Embryonic facial prominence (tissue), 1 donor: ENCODE measurements around the gene BBC3.
"Not testable (repeated sequence)": the region's sequence is repeated elsewhere in the genome, so short reads cannot be mapped to it uniquely, and the experiment has no call there.

Experiments
- DNase-seq: peaks from one replicate; pipeline ENCODE4 v3.0.0-alpha.2; 2016; ENCODE audit errors: extremely low spot score

BBC3 gene, protein sequence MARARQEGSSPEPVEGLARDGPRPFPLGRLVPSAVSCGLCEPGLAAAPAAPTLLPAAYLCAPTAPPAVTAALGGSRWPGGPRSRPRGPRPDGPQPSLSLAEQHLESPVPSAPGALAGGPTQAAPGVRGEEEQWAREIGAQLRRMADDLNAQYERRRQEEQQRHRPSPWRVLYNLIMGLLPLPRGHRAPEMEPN

DNA sequence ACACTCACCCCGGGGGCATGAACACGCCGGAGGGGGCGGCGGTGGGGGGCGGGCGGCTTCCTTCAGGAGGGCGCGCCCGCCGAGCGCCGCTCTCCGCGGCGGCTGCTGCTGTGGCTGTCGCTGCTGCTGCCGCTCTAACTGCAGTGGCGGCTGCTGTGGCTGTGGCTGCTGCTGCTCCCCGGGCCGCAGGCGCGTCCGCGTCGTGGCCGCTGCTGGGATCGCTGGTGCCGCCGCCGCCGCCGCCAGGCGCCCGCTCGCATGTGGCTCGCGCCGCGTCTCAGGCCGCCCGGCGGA, at the start of gene BBC3:
Gene BBC3 (minus strand): TSS at position 279 of the 294 bp plus-strand sequence. CDS start 2,768 bp downstream, outside the sequence.
- DNase-seq = no peak

DNA sequence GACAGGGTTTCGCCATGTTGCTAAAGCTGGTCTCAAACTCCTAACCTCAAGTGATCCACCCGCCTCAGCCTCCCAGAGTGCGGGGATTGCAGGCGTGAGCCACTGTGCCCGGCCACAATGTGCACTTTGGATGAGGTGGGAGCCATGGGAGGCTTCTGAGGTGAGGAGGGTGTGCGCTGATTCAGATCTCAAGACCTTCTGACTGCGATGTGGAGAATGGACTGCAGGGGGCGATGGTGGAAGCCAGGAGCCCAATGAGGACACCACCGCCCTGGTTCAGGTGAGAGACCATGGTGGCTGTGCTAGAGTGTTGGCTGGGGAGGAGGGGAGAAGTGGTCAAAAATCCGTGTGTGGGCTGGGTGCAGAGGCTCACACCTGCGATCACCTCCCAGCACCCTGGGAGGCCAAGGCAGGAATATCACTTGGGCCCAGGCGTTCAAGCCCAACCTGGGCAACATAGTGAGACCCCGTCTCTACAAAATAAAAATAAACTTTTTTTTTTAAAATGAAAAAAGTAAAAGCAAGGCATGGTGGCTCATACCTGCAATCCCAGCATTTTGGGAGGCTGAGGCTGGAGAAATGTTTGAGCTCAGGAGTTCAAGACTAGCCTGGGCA, 49.3 kb upstream of the BBC3 start:
- DNase-seq = no peak

DNA sequence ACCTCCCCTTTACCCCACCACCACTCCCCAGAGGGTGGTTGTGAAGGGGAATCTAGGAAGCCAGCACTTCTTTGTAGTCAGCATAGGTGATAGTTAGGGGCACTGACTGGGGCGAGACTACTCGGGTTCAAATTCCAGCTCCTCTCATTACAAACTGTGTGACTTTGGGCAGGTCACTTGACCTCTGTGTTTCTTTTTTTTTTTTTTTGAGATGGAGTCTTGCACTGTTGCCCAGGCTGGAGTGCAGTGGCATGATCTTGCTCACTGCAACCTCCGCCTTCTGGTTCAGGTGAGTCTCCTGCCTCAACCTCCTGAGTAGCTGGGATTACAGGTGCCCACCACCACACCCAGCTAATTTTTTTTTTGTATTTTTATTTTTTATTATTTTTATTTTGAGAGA, 45.5 kb upstream of the BBC3 start:
- not testable (repeated sequence) for DNase-seq

DNA sequence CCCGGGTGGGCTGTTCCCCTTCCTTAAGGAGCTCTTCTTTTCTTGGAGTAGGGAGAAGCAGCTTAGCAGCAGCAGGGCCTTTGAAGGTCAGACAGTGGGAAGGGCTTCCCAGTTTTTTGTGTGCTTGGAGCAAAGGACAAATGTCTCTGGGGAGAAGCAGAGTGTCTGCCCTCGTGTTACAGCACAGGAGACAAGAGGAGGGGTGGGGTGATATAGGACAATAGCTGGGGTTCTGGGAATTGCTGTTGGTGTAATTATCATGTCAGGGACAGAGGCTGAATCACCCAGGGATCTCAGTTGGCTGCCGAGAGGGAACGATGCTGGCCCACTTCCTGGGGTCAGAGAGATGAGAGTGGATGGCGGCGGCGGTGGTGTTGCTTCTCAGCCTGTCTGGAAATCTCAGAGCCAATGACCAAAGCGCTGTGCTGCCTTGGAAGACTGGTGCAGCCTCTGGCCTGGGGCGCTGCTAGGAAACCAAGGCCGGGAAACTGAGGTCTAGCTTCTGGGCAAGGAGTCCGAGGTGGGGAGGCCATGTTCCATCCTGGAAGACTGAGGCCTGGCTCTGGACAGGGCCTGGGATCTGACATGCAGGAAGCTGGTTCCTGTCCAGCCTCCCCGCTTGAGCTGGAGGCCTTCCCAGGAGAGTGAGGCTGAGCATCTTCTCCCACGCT, 44.9 kb upstream of the BBC3 start:
- no peak for DNase-seq

DNA sequence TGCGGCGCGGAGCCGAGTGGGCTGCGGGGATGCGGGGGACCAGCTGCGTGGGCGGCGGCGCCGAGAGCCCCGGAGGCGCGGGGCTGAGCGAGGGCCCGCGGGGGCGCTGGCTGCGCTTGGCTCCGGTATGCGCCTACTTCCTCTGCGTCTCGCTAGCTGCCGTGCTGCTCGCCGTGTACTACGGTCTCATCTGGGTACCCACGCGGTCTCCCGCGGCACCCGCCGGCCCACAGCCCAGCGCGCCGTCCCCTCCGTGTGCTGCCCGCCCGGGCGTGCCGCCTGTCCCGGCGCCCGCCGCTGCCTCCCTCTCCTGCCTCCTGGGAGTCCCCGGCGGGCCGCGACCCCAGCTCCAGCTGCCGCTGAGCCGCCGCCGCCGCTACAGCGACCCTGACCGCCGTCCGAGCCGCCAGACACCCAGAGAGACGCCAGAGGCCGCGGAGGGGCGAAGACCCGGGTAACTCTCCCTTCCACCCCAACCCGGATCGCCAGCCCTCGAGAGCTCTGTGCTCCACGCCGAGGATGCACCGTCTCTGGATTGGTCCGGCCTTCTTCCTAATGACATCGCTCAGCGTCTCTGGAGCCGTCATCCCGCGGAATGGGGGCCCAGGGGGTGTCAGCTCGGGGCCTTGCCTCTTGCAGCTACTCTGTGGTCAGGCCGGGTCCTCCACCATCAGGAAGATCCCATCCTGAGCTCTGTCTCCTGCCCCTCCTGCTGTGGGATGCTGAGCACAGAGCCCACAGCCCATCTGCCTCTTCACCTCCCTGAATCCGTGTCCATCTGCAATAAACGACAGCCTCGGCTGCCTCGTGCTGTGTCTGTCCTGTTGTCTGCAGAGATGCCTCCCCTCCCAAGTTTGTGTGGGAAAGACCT, 44.1 kb upstream of the BBC3 start:
- DNase-seq = no peak

DNA sequence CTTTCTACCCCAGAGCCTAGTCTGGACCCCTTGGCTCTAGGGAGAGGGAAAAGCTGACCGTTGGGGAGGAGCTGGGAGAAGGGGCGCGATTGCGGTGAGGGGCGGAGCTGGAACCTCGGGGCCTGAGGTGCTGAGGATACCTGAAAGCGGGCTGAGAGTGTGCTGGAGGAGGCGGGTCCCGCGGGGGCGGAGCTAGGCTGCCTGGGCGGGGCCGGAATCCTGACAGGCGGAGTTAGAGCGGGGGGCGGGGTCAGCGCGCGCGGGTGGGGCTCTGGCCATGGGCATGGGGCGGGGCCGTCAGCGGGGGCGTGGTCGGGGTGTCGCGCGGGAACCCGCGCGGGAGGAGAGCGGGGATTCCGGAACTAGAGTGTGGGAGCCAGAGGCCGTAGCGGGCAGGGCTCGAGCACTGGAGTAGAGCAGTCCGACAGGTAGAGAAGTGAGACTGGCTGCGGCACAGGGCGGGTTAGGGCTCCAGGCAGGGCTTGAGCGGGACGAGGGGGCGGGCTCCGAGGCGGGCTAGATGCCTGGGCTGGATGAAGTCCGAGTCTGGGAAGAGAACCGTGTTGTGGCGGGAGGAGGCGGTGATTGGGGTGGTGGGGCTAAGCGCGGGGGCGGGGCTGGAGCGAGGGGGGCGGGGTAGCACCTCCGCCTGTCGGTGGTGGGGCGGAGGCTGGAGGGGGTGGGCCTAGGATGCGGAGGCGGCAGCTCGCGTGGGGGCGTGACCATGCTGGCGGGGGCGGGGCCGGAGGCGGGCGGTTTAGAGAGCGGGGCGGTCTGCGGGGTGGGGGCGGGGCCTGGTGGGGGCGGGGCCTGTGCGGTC, 43.3 kb upstream of the BBC3 start, which contains the start of gene INAFM1:
Gene INAFM1 (plus strand): TSS at position 815 of the 820 bp plus-strand sequence. CDS start 35 bp downstream, outside the sequence.
- peak; percentile 90 for DNase-seq

DNA sequence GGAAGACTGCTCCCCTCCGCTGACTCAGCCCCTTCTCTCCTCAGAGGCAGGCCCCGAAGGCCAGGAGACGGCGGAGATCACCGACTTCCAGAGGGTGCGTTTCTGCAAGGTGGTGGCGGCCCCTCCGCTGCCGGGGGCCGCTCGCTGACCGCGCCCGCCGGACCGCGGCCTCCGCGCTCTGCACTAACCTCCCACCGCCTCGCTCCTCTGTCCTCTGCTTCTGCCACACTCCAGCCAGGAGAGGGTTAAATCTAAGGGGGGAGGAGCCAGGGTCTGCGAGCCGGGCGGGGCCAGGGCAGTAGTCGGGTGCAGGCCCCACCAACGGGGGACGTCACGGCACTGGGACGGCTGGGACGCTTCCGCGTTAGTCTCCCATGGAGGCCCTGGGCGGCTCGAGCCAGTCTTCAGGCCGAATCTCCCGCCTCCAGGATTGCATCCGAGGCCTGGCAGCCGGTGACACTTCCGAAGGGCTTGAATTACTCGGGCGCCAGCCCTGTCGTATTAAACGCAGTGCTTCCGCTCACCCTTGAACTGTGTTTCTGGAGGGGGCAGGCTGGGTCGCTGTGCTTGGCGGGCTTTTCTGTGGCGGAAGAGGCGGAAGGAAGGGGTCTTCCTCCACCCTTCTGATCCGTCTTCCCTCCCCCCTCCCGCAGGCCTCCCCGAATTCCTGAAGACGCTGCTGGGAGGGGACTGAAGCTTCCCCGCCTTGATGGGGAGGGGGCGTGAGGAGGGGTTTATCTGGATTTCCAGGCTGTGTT, 42.5 kb upstream of the BBC3 start:
- peak; percentile 80 for DNase-seq

DNA sequence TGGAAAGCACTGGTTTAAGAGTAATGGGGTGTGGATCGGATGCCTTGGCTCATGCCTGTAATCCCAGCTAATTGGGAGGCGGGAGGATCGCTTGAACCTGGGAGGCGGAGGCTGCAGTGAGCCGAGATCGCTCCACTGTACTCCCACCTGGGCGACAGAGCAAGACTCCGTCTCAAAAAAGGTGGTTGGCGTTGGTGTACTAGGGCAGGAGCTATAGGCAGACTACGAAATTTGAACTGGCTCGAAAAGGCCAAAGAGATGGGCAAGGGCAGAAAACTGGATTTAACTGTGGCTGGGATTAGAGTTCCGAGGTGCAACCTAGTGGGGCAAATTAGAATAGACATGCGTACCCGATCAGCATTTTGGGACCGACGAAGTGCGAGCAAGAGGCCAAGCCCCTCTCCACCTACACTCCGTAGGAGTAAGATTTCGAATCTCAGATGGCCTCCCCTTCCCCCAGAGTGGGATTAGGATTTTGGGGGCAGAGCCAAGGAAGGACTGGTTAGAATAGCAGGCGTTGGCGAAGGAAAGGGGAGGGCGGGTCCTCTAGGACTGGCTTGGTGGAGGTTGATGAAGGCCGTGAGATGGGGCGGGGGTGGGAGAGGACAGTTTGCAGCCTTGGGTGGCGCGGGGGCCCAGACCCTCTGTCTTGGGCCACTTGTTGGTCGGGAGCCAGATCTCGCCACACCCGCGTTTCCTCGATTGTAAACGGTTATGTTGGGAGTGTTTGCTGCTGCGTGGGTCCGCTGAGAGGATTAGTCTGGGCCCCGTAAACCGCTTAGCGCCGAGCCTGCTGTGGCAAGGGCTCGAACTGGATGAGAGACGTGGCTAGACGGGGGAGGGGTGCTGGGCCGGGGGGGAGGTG, 41.7 kb upstream of the BBC3 start:
- DNase-seq = peak; percentile 50

DNA sequence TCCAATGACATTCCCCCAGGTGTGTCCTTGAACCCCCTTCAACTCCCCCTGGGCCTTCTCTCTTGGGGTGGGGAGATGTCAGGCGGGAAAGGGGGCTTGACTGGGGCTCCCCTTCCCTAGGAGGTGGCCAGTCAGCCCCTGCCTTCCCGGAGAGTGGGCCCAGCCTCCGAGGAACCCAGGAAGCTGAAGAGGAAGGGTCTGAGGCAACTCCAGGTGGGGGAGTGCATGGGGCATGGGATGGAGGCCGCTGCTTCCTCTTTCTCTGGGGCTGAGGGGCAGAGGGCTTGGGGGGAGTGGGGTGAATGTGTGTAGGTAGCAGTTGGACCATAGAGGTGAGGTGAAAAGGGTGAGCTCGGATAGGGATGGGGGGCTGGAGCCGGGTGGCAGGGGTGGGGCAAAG, 41.0 kb upstream of the BBC3 start:
- DNase-seq = no peak

DNA sequence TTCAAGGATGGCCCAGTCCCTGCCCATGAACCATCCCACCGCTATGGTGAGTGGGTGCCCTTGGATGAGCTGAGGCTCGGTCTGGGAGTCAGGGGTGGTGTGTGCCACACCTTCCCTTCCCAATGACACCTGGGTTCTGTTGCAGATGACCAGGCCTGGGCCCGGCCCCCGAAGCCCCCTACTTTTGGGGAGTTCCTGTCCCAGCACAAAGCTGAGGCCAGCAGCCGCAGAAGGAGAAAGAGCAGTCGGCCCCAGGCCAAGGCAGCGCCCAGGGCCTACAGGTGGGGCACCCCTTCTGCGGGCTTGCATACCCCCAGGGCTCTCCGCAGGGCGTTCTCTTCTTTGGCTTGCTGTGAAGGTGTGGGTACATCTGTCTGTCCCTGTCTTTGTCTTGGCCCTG, 39.4 kb upstream of the BBC3 start:
- DNase-seq = no peak

DNA sequence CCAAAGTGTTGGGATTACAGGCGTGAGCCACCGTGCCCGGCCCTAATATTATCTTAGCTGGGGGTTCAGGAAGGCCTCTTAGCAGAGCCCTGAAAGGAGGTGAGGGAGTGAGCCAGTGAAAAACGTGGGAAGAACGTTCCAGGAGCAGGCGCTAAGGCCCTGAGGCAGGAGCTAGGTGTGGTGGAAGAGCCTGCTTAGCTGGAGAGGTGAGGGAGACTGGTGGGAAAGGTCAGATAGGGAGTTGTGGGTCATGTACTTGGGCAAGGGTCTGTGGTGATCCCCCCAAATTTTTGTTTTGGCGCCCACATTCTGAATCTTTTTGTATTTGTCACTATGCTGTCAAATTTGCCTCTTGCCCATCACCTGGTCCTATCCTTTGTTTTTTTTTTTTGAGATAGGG, 38.6 kb upstream of the BBC3 start:
- no peak for DNase-seq

DNA sequence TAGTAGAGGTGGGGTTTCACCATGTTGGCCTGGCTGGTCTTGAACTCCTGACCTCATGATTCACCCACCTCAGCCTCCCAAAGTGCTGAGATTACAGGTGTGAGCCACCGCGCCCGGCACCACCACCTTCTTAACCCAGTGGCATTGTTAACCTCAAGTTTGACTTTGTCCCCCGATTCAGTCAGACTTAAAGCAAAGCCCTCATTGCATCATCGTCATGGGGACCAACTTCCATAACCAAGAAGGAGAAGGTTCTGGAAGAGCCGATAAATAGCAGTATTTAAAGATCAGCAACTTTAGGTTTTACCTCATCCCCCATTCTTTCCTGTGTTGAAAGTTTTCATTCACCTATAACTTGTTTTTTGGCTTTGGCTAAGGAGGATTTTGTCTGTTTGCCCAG, 37.0 kb upstream of the BBC3 start:
- DNase-seq = no peak

DNA sequence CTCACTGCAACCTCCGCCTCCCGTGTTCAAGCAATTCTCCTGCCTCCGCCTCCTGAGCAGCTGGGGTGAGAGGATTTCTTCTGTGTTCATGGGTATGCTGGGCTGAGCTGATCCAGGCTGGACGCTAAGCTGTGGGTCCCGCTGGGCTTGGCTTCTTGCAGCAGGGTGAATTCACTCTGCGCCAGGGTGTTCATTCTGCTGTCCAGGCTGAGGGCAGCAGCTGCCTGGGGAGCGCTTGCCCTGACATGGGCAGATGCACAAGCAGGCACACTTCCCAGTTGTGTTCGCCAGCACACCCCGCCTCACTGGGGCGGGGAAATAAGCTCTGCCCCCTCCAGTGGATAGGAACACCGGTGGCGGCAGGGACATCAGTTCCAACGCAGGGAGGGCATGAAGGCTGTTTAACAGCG, 36.4 kb upstream of the BBC3 start:
- DNase-seq = no peak

DNA sequence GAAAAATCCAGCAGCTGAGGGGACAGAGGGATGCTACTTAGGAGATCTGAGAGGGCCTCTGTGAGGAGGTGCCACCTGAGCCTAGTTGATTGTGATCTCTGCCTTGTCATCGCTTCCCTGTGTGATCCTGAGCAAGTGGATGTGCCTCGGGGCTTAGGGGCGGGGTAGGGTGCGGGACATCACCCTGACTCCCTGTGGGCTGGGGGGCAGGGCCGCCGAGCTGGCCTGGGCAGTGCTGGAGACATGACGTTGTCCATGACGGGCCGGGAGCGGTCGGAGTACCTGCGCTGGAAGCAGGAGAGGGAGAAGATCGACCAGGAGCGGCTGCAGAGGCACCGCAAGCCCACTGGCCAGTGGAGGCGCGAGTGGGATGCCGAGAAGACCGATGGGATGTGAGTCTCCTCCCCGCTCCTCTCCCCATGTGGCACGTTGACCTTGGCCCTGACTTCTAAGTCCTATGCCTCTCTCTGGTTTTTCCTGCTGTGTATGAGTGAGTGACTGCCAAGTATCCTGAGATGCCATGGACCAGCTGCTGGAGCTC, 35.5 kb upstream of the BBC3 start:
- no peak for DNase-seq

DNA sequence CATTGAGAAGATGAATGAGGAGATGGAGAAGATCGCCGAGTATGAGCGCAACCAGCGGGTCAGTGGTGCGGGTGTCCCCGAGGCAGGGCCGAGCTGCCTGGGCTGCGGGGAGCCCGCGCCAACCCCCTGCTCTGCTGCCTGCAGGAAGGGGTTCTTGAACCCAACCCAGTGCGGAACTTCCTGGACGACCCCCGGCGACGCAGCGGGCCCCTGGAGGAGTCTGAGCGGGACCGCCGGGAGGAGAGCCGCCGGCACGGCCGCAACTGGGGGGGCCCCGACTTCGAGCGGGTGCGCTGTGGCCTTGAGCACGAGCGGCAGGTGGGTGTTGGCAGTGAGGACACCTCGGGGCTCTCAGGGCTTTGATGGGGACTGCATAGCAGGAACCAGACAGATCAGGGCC, 33.6 kb upstream of the BBC3 start:
- DNase-seq = no peak

DNA sequence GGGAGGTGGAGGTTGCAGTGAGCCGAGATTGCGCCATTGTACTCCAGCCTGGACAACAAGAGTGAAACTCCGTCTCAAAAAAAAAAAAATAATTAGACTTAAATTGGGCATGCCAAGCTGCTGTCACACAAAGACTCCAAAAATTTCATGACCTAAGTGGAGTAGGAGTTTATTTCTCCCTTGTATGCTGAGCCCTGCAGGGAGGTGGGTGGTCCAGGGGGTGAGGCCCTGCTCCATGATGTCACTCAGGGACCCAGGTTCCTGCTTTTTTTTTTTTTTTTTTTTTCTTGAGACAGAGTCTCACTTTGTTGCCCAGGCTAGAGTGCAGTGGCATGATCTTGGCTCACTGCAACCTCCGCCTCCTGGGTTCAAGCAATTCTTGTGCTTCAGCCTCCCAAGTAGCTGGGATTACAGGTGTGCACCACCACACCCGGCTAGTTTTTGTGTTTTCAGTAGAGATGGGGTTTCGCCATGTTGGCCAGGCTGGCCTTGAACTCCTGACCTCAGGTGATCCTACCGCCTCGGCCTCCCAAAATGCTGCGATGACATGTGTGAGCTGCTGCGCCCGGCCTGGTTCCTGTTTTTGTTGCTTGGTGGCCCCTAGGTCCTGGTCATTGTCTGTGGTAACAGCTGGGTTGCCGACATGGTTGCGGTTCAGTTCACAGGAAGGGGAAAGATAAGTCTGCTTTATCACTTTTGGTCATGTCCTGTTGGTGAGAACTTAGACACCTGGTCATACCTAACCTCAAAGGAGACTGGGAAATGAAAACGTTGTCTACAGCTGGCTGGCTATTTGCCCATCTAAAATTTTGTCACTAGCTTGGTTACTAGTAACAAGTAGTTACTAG, 31.2 kb upstream of the BBC3 start:
- DNase-seq = not testable (repeated sequence)

DNA sequence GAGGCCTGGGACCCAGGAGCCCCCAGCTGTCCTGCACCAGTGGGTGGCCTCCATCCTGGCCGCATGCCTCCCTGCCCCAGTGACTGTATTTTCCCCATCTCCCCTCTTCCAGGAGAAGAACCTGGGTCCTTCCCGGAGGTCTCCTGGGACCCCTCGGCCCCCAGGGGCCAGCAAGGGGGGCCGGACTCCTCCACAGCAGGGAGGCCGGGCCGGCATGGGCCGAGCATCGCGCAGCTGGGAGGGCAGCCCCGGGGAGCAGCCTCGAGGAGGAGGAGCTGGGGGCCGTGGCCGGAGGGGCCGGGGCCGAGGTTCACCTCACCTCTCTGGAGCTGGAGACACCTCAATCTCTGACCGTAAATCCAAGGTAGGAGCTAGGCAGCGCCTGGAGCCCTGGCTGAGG, 29.5 kb upstream of the BBC3 start:
- no peak for DNase-seq

DNA sequence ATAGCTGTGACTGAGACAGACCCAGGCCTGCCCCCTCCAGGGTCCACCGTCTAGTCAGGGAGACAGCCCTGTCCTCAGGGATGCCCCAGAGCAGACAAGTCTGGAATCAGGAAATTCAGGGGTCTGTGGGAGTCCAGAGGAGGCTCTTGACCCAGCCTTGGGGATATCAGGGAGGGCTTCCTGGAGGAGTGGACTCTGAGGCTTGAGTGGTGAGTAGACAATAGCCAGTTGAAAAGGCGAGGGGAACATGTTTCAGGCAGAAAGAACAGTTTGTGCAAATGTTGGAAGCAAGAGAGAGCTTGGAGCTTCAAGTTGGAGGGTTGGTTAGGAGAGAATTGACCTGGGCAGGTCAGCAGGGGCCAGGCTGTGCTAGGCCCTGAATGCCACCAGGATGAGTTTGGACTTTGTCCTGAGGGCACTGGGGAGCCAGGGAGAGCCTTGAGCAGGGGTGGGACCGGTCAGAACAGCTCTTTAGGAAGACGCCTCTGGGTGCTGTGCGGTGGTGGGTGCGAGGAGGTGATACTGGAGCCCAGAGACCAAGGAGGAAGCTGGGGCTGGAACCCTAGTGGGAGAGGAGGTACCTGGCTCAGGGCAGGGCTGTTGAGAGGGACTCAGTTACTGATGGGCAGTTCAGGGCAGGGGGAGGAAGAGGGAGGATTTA, 28.0 kb upstream of the BBC3 start:
- no peak for DNase-seq
